GM13976 (cell line): ENCODE data around the gene PARVB.

Experiments used
- DNase-seq: peaks from one replicate; pipeline ENCODE4 v3.0.0; 2012; ENCODE audit warnings: low spot score
- in situ Hi-C: fragments of 300-500 bp; cut with MboI; formaldehyde crosslinking; loops from one replicate; pipeline ENCODE4 v1.12.0; 2022; ENCODE audit warnings: low sequenced_read_pairs, mixed read lengths, inconsistent platforms; ENCODE audit not compliant: unreplicated experiment
- TF ChIP-seq, protein P1 (sequence below): IDR thresholded peaks from 2 replicates; pipeline ENCODE4 v1.5.1; 2012; ENCODE audit warnings: borderline replicate concordance, mild to moderate bottlenecking; ENCODE audit not compliant: insufficient read depth; ENCODE audit errors: extremely low read depth, missing control alignments, control extremely low read depth

The PARVB gene

DNA sequence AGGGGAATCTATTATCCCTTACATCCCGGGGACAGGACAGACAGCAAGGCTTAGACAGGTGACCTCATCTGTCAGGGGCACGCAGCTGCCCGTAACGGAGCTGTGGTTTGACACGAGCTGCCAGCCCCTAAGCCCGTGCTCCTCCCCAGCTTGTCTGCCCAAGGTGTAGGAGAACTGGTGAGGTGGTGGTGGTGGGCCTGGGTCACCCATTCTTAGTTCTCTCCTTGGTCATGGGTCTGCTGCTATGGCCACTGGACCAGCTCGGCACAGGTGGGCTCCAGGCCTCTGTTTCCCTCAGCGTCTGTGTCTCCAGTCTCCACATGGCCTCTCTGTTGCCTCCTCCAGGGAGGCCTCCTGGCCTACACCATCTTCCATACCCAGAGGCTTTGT lies 162.0 kb downstream of the PARVB start:
- TF ChIP-seq, protein P1, sequence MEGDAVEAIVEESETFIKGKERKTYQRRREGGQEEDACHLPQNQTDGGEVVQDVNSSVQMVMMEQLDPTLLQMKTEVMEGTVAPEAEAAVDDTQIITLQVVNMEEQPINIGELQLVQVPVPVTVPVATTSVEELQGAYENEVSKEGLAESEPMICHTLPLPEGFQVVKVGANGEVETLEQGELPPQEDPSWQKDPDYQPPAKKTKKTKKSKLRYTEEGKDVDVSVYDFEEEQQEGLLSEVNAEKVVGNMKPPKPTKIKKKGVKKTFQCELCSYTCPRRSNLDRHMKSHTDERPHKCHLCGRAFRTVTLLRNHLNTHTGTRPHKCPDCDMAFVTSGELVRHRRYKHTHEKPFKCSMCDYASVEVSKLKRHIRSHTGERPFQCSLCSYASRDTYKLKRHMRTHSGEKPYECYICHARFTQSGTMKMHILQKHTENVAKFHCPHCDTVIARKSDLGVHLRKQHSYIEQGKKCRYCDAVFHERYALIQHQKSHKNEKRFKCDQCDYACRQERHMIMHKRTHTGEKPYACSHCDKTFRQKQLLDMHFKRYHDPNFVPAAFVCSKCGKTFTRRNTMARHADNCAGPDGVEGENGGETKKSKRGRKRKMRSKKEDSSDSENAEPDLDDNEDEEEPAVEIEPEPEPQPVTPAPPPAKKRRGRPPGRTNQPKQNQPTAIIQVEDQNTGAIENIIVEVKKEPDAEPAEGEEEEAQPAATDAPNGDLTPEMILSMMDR, result no peak
- no peak for DNase-seq
- in situ Hi-C loops, result no loop called here

DNA sequence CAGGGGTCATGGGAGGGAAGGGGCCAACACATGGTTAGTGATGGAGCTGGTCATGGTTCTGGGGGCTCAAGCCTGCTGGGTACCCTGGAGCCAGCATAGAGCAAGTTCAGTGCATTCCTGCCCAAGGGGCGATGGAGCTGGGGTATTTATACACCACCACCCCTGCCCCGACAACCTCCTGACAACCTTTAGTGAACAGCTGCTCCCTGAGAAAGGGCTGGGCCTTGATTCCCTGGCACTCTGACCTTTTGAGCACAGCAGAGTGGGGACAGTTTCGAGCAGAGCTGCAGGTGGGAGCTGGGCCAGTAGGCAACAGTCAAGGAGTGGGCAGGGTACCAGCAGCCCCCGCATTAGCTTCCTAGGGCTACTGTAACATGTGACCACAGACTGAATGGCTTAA lies 162.6 kb downstream of the PARVB start:
- DNase-seq, result no peak
- in situ Hi-C loops, result no loop called here
- TF ChIP-seq, protein P1, result no peak

DNA sequence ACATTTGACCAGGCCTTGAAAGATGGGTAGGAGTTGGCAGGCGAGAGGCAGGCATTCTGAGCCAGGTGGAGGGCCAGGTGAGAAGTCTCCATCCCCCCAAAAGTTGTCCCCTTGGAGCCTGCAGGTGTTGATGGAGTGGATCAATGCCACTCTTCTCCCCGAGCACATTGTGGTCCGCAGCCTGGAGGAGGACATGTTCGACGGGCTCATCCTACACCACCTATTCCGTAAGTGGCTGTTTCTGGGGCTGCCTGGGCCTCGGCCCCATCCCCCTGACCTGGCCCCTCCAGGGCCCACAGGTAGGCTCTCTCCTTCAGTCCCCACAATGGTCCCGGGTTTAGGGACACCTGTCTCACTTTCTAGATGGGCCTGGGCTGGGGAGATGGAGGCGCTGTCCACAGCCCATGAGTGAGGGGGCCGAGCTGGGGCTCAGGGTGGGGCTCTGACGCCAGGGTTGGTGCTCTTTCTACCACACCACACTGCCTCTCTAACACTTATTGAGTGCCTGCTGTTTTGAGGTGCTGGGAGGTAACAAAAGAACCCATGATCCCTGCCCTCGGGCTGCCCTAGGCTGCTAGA lies 163.6 kb downstream of the PARVB start:
- in situ Hi-C loops, result no loop called here
- no peak for DNase-seq
- TF ChIP-seq, protein P1, result no peak

DNA sequence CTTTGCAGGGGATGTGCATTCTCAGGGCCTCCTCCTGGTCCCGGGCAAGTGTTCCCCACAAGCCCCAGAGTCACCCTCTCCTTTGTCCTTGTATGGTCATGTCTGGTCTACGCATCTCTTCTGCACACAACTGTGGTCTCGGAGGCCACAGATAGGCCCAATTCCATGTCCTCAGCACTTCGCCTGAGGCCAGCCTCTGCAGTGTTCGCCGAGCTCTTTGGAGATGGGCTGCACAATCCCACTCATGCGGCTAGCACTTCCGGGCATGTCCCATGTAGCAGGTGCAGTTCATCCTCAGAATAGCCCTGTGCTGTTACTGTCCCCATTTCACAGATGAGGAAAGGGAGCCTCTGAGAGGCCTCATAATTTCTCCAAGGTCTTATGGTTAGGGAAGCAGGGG lies 164.2 kb downstream of the PARVB start:
- in situ Hi-C loops, result no loop called here
- DNase-seq, result no peak
- TF ChIP-seq, protein P1, result no peak

DNA sequence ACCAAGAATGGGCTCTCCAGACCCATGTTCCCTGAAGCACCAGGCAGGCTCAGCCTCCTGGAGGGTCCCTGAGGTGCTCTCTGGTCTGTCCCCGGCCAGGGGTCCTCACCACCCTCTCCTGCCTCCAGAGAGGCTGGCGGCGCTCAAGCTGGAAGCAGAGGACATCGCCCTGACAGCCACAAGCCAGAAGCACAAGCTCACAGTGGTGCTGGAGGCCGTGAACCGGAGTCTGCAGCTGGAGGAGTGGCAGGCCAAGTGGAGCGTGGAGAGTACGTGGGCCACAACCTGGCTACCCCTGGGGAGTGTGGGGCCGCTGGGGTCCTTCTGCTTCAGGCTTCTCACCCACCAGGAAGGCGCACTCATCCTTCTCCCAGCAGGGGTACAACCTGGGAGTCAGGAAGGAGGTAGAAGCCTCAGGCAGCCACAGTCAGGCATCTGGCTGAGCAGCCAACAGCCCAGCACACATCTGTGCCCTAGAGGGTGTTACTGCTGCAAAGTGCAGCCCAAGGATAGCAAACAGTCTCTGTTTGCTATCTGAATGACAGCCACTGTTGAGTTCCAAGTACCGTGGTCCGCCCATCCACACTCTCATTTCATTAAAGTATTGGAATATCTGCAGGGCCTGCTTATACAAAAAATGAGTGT lies 165.0 kb downstream of the PARVB start:
- DNase-seq, result no peak
- TF ChIP-seq, protein P1, result no peak
- in situ Hi-C loops, result no loop called here

DNA sequence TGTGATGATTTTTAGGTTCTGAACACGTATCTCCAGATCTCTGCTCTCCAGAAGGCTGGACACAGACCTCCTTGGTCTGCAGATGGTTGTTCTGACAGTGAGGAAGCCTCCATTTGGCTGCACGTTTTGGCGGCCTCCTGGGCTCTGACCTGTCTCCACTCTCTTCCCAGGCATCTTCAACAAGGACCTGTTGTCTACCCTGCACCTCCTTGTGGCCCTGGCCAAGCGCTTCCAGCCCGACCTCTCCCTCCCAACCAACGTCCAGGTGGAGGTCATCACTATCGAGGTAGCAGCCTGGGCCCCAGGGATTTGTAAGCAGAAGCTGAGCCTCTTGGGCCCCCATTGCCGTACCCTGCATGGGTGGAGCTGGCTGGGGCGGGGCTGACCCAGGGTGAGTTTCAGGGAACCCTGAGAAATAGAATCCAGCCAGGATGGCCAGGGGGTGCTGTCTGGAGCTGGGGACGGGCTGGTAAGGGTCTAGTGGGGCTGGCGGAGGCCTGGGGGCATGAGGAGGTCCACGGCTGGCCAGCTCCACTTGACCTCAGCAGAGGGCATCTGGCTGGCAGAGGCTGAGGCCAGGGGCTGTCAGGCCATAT lies 166.4 kb downstream of the PARVB start:
- no peak for DNase-seq
- TF ChIP-seq, protein P1, result no peak
- in situ Hi-C loops, result no loop called here
